ENCODE results near the gene GPSM3. TPM values are rescaled to one million over a fixed set of nuclear protein-coding genes. Genes with fewer than 3 reads are reported as not detected.

Gene GPSM3
- total and polyA plus RNA-seq, 7 donors, result 1.5 to 5.1 (median 2.7) TPM

DNA sequence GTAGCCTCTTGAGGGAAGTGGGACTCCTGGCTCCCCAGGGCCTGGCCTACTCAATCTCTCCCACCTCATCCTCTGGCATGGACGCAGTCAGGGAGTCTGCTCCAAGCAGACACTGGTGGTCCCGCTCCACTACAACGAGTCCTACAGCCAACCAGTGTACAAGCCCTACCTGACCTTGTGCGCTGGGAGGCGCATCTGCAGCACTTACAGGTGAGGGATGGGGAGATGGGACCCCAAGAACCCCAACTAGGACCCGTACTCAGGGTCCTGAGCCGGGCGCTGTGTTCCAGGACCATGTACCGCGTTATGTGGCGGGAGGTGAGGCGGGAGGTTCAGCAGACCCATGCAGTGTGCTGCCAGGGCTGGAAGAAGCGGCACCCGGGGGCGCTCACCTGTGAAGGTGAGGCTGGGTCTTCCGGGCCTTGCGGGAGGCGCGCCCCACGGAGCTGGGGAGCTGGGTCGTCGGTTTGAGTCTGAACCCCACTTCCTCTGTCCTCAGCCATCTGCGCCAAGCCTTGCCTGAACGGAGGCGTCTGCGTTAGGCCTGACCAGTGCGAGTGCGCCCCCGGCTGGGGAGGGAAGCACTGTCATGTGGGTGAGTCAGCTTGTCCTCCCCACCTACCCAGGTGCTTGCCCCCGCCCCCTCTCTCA, 25.9 kb downstream of the GPSM3 start:
- DNase-seq, result no peak
- peaks cover 0 to 72% of the 10 kb centered on the region in 2 donors for H3K36me3 ChIP-seq (ENCODE audit: insufficient read depth in 1 of 2, low read depth in 1 of 2)
- WGBS, 3 donors, result 82 to 87% (median 85%) methylated on average over 30 of the region's 30 CpGs

DNA sequence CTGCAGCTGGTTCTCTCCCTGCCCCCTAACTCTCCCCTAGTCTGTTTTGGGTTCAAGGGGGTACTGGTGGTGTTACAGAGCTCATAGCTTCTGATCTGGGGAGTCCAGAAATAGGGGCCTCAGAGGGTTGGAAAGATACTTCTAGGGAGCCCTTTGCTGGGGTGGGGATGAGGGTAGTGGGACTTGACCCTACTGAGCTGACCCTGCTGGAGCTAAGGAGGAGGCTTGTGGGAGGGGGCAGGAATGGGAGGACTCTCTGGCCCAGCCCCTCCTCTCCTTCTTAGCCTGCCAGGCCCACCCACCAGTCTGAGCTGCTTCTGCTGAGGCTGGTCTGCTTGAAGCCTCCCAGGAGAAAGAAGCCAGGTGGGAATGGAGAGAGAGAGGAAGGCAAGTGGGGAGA, 28.1 kb downstream of the GPSM3 start, which contains the start of gene EGFL8:
Gene EGFL8, plus strand, starts transcription at position 301 of the 400 bp plus-strand sequence. CDS start 1,571 bp downstream, outside the sequence.
- Histone ChIP-seq H3K4me1 (no peaks in the 10 kb centered on the region), H3K27me3 (ENCODE audit: insufficient read depth in 3 of 3, low read length in 2 of 3) (no peaks in the 10 kb centered on the region), H3K36me3 (ENCODE audit: insufficient read depth in 1 of 2, low read depth in 1 of 2) (peaks cover 0 to 70% of the 10 kb centered on the region in 2 donors), H3K9me3 (no peaks in the 10 kb centered on the region), H3K4me3 (no peak within 1 kb of the TSS), H3K27ac (no peak within 1 kb of the TSS)
- TF ChIP-seq, protein P1, sequence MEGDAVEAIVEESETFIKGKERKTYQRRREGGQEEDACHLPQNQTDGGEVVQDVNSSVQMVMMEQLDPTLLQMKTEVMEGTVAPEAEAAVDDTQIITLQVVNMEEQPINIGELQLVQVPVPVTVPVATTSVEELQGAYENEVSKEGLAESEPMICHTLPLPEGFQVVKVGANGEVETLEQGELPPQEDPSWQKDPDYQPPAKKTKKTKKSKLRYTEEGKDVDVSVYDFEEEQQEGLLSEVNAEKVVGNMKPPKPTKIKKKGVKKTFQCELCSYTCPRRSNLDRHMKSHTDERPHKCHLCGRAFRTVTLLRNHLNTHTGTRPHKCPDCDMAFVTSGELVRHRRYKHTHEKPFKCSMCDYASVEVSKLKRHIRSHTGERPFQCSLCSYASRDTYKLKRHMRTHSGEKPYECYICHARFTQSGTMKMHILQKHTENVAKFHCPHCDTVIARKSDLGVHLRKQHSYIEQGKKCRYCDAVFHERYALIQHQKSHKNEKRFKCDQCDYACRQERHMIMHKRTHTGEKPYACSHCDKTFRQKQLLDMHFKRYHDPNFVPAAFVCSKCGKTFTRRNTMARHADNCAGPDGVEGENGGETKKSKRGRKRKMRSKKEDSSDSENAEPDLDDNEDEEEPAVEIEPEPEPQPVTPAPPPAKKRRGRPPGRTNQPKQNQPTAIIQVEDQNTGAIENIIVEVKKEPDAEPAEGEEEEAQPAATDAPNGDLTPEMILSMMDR (IDR thresholded peaks at IDR 0.05), result no peak
- DNase-seq, result no peak
- ATAC-seq, result no peak
- intact Hi-C loops (cut with DNase I), result no loop called here

More for the DNA sequence above, 25.9 kb downstream of the GPSM3 start:
- Histone ChIP-seq H3K9me3 (no peaks in the 10 kb centered on the region), H3K27ac (no peak overlapping the region), H3K4me3 (no peak overlapping the region), H3K4me1 (no peaks in the 10 kb centered on the region), H3K27me3 (ENCODE audit: insufficient read depth in 3 of 3, low read length in 2 of 3) (no peaks in the 10 kb centered on the region)
- intact Hi-C loops (cut with DNase I), result no loop called here
- ATAC-seq, result peak in 2 of 4 donors; percentile 18 to 21
- TF ChIP-seq, protein P1 (IDR thresholded peaks at IDR 0.05), result no peak

DNA sequence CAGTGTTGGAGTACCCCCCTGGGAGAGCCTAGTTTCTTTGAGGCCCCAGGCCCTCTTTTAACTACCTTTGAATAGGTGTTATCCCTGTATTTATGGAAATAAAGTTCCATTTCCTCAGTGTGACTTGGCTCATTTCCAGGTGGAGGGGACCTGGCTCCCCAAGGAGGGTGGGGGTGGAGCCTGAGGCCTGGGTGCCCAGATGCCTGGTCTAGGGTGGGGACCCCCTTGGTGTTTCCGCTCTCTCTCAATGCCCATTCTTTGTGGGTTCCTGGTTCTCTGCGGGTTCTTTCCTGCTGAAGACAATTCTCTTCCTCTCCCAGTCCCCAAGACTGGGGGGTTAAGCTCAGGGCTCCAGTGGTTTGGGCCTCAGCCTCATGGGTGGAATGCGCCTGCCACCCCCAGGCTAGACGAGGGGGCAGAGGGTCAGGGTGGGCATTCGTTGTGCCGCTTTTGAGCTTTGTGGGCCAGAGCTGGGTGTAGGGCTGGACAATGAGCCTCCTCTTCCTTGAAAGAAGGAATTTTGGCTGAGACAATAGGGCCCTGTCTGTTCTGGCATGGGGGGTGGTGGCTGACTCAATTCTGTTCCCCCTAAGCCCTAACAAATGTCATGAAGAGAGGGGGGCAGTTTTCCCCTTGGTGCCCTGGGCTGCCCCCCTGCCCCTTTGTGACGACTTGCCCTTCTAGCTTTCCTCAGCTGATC, 28.7 kb downstream of the GPSM3 start:
- TF ChIP-seq, protein P1 (IDR thresholded peaks at IDR 0.05), result no peak
- H3K4me3 ChIP-seq, result no peak overlapping the region
- peaks cover 0 to 69% of the 10 kb centered on the region in 2 donors for H3K36me3 ChIP-seq (ENCODE audit: insufficient read depth in 1 of 2, low read depth in 1 of 2)
- ATAC-seq (peak in 1 of 4 donors; percentile 27), DNase-seq (no peak)
- 79 to 82% (median 80%) methylated on average over 7 of the region's 7 CpGs for WGBS, 3 donors
- H3K4me1 ChIP-seq, result no peaks in the 10 kb centered on the region
- H3K9me3 ChIP-seq, result no peaks in the 10 kb centered on the region
- H3K27me3 ChIP-seq (ENCODE audit: insufficient read depth in 3 of 3, low read length in 2 of 3), result no peaks in the 10 kb centered on the region
- intact Hi-C loops (cut with DNase I), result no loop called here
- H3K27ac ChIP-seq, result no peak overlapping the region

DNA sequence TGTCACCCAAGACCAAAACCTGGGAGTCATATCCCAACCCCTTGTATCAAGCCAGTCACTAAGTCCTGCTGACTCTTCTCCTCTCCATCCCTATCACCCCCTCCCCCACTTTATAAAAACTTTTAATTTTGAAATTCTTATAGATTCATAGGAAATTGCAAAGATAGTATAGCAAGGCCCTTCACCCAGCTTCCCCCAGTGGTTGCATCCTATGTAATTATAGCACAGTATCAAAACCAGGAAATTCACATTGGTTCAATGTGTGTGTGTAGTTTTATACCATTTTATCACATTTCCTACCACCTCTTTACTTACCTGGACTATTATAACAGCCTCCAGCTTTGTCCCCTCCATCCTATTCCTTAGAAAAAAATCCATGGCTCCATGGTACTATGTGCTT, 34.4 kb downstream of the GPSM3 start:
- TF ChIP-seq, protein P1 (IDR thresholded peaks at IDR 0.05), result no peak
- no peak for DNase-seq
- H3K36me3 ChIP-seq (ENCODE audit: insufficient read depth in 1 of 2, low read depth in 1 of 2), result peaks cover 8 to 68% of the 10 kb centered on the region in 2 donors
- intact Hi-C loops (cut with DNase I), result no loop called here
- no peak overlapping the region for H3K4me3 ChIP-seq
- no peak for ATAC-seq
- no peaks in the 10 kb centered on the region for H3K9me3 ChIP-seq
- H3K27ac ChIP-seq, result no peak overlapping the region
- no peaks in the 10 kb centered on the region for H3K27me3 ChIP-seq (ENCODE audit: insufficient read depth in 3 of 3, low read length in 2 of 3)
- peaks cover 5% of the 10 kb centered on the region for H3K4me1 ChIP-seq
